Hepatocyte (in vitro differentiated cells): Measurements from ENCODE around the gene TMEM238. TPM values are rescaled to one million over a fixed set of nuclear protein-coding genes. Genes with fewer than 3 reads are reported as not detected.

Experiments used
- DNase-seq: peaks from one replicate; pipeline ENCODE4 v3.0.0-alpha.2; 2016; ENCODE audit warnings: low spot score
- H2AFZ ChIP-seq: fragments of 200-600 bp; sonication (generic); 2 replicates; pipeline ENCODE4 v1.6.0; 2016; ENCODE audit warnings: antibody characterized with exemption, mild to moderate bottlenecking
- H3K27ac ChIP-seq: fragments of 200-600 bp; sonication (generic); 2 replicates; pipeline ENCODE4 v1.5.1; 2016; ENCODE audit warnings: mild to moderate bottlenecking
- H3K27me3 ChIP-seq: fragments of 200-600 bp; sonication (generic); 2 replicates; pipeline ENCODE4 v1.6.1; 2016
- H3K36me3 ChIP-seq: fragments of 200-600 bp; sonication (generic); replicated peaks from 2 replicates; pipeline ENCODE4 v1.5.1; 2016; ENCODE audit warnings: low read depth; ENCODE audit not compliant: insufficient read depth
- H3K4me1 ChIP-seq: fragments of 200-600 bp; sonication (generic); 2 replicates; pipeline ENCODE4 v1.5.1; 2016; ENCODE audit warnings: mild to moderate bottlenecking, moderate library complexity; ENCODE audit not compliant: insufficient read depth
- H3K4me2 ChIP-seq: fragments of 200-600 bp; sonication (generic); 2 replicates; pipeline ENCODE4 v1.6.0; 2016
- H3K4me3 ChIP-seq: fragments of 200-600 bp; sonication (generic); 2 replicates; pipeline ENCODE4 v1.5.1; 2016; ENCODE audit warnings: mild to moderate bottlenecking
- H3K79me2 ChIP-seq: fragments of 200-600 bp; sonication (generic); 2 replicates; pipeline ENCODE4 v1.6.0; 2017; ENCODE audit warnings: mild to moderate bottlenecking
- H3K9me2 ChIP-seq: fragments of 200-600 bp; sonication (generic); replicated peaks from 2 replicates; pipeline ENCODE4 v1.6.0; 2017; ENCODE audit warnings: mild to moderate bottlenecking; ENCODE audit not compliant: insufficient read depth
- H3K9me3 ChIP-seq: fragments of 200-600 bp; sonication (generic); 2 replicates; pipeline ENCODE4 v1.5.1; 2016; ENCODE audit warnings: low read depth, mild to moderate bottlenecking
- H4K20me1 ChIP-seq: fragments of 200-600 bp; sonication (generic); 2 replicates; pipeline ENCODE4 v1.6.0; 2016; ENCODE audit warnings: mild to moderate bottlenecking; ENCODE audit not compliant: insufficient read depth, poor library complexity, severe bottlenecking
- EZH2 ChIP-seq: fragments of 200-600 bp; sonication (generic); IDR thresholded peaks from 2 replicates; pipeline ENCODE4 v1.6.1; 2016; ENCODE audit warnings: antibody characterized with exemption, mild to moderate bottlenecking, borderline replicate concordance
- EZH2phosphoT487 ChIP-seq: fragments of 200-600 bp; sonication (generic); IDR thresholded peaks from one replicate; pipeline ENCODE4 v1.6.1; 2018; ENCODE audit warnings: antibody characterized with exemption, mild to moderate bottlenecking, low read depth, moderate library complexity; ENCODE audit not compliant: unreplicated experiment, severe bottlenecking
- WGBS: methylation state at CpG from one replicate; pipeline ENCODE4 v1.1.6; 2016; ENCODE audit warnings: low lambda C conversion rate; ENCODE audit errors: missing lambda C conversion rate; 5-methylcytosine and 5-hydroxymethylcytosine counted together
- polyA plus RNA-seq: library from polyadenylated mRNA; unstranded; fragments of >200 nt; fragmentation: Nextera tagmentation; extraction: Ambion mirVana; gene quantifications from 2 replicates; pipeline ENCODE4 v1.2.1, GENCODE V29; 2016
- total RNA-seq: library from RNA; depleted of rRNA; stranded (reverse); fragments of >200 nt; gene quantifications from 2 replicates; pipeline ENCODE4 v1.2.3, GENCODE V29; 2014
- TF ChIP-seq, protein P1 (sequence below): fragments of 200-600 bp; sonication (generic); IDR thresholded peaks from 2 replicates; pipeline ENCODE4 v1.5.1; 2016; ENCODE audit warnings: antibody characterized with exemption, mild to moderate bottlenecking; ENCODE audit not compliant: poor library complexity

TMEM238 gene
- total and polyA plus RNA-seq, 2 experiments from 2014 or later, result 9.1 to 29.6 TPM

DNA sequence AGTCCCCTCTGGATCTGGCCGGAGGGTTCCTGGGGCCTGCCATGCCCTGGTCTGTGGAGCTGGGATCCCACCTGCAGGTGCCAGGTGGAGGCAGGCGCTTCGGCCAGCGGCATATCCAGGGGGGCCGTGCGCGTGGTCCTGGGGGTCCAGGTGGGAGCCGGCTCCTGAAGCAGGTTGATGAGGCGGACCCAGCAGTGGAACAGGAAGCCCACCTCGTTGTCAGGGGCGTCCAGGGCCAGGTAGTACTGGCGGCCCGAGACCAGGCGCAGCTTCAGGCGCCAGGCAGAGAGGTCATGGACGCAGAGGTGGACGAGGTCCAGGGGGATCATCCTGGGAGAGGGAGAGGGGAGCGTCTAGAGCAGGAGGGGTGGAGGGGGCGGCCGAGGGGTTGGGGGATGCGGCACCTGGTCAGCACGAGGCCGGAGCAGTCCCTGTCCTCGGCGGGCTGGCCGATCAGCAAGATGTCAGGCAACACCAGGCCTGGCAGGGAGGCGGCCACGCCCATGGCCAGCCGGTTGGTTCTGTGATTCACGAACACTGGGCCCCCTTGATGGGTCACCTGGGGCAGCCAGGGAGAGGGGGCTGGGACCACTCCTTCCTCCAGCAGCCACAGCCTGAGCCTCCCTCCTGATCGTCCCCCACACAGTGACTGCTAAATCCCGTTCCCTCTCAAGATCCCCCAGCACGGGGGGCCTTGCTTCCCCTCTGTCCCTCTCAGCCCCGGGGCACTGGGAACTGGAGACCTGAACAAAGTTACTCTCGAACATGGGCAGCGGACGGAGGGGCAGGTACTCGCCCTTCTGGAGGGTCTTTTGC, 21.7 kb downstream of the TMEM238 start:
- Histone ChIP-seq H3K4me1 (no peaks in the 10 kb centered on the region), H3K27ac (no peak overlapping the region), H3K79me2 (no peaks in the 10 kb centered on the region), H3K9me3 (no peaks in the 10 kb centered on the region), H4K20me1 (no peaks in the 10 kb centered on the region), H3K36me3 (no peaks in the 10 kb centered on the region), H3K27me3 (peaks cover under 1% of the 10 kb centered on the region), H3K9me2 (no peaks in the 10 kb centered on the region), H2AFZ (no peak overlapping the region), H3K4me2 (no peak overlapping the region), H3K4me3 (no peak overlapping the region)
- WGBS, result 87% methylated on average over 20 of the region's 38 CpGs
- TF ChIP-seq, protein P1, sequence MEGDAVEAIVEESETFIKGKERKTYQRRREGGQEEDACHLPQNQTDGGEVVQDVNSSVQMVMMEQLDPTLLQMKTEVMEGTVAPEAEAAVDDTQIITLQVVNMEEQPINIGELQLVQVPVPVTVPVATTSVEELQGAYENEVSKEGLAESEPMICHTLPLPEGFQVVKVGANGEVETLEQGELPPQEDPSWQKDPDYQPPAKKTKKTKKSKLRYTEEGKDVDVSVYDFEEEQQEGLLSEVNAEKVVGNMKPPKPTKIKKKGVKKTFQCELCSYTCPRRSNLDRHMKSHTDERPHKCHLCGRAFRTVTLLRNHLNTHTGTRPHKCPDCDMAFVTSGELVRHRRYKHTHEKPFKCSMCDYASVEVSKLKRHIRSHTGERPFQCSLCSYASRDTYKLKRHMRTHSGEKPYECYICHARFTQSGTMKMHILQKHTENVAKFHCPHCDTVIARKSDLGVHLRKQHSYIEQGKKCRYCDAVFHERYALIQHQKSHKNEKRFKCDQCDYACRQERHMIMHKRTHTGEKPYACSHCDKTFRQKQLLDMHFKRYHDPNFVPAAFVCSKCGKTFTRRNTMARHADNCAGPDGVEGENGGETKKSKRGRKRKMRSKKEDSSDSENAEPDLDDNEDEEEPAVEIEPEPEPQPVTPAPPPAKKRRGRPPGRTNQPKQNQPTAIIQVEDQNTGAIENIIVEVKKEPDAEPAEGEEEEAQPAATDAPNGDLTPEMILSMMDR, result no peak
- no peak for TF ChIP-seq EZH2phosphoT487
- no peak for DNase-seq

DNA sequence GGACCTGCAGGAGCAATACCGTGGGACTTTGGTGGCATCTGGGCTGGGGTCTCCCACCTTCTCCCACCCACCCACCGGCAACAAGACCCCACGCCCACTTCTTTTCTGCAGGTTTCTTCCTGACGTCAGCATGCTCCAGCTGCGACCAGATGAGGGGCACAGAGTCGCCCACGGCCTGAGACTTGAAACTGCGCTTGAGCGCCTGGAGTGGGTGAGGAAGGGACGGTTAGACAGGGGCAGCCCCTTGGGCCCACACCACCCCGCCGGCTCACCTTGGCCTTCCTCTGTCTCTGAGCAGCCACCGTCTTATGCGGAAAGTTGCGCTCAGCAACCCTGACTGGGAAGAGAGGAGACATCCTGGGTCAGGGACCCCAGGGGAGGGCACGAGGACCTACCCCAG, 23.2 kb downstream of the TMEM238 start:
- Histone ChIP-seq H3K4me1 (no peaks in the 10 kb centered on the region), H3K79me2 (no peaks in the 10 kb centered on the region), H3K27me3 (peaks cover 15% of the 10 kb centered on the region), H3K9me3 (no peaks in the 10 kb centered on the region), H3K27ac (no peak overlapping the region), H3K4me2 (no peak overlapping the region), H3K9me2 (no peaks in the 10 kb centered on the region), H3K4me3 (no peak overlapping the region), H2AFZ (no peak overlapping the region), H3K36me3 (no peaks in the 10 kb centered on the region), H4K20me1 (no peaks in the 10 kb centered on the region)
- DNase-seq, result no peak
- WGBS, result 95% methylated on average over 15 of the region's 16 CpGs
- TF ChIP-seq EZH2phosphoT487 (no peak), EZH2 (no peak)
- TF ChIP-seq, protein P1, result no peak

DNA sequence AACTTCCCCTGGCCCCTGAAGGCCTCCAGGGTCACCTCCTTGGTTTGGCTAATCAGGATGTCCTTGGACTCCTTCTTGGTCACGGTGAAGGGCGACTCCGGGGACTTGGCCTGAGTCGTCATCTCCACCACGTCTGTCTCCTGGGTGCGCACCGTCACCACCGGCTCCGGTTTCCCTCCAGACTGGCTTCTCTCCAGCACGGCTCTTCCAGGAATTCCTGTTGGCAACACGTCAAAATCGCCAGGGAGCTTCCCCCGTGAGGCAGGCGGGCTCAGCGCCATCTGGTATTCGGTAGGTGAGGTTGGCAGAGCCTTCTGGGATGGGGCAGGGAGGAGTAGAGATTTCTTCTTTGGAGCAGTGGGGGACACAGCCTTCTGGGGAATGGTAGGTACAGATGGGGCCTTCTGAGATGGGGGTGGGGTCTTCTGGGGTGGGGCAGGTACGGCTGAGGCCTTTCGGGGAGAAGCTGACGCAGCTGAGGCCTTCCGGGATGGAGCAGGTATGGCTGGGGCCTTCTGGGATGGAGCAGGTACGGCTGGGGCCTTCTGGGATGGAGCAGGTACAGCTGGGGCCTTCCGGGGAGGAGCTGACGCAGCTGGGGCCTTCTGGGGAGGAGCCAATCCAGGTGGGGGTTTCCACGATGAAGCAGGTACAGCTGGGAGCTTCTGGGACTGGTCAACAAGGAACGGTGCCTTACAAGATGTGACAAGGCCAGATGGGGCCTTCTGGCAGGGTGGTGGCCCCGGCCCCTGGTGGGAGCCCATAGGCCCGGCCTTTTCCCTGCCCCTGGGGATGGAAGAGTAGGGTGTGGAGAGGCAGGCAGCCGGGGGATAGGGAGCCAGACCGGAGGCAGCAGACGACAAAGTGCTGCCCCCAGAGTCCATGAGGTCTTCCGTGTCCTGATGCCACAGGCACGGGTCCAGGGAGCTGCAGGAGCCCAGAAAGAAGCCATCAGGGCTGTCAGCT, 24.9 kb downstream of the TMEM238 start:
- Histone ChIP-seq H2AFZ (no peak overlapping the region), H3K4me1 (peaks cover 5% of the 10 kb centered on the region), H3K4me2 (no peak overlapping the region), H4K20me1 (no peaks in the 10 kb centered on the region), H3K79me2 (no peaks in the 10 kb centered on the region), H3K27ac (no peak overlapping the region), H3K36me3 (no peaks in the 10 kb centered on the region), H3K9me3 (no peaks in the 10 kb centered on the region), H3K4me3 (no peak overlapping the region), H3K27me3 (peaks cover 29% of the 10 kb centered on the region), H3K9me2 (no peaks in the 10 kb centered on the region)
- WGBS, result 84% methylated on average over 32 of the region's 32 CpGs
- no peak for DNase-seq
- TF ChIP-seq EZH2, result no peak

DNA sequence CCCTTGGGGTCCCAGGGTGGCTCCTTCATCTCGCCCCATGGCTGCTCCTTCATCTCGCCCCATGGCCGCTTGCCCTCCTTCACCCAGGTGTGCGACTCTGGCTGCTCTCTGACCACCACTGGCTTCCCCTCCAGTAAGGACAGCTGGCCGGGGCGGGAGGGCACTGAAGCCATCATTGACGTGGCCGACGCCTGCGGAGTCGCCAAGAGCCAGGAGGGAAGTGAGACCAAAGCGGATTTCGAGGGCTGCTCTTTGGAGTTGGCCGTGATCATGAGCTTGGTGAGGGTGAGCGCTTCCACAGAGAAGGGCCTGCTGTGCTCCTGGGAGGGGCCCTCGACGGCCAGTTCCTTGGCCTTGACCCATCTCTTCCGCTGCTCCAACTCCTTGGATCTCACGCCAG, 25.6 kb downstream of the TMEM238 start:
- 90% methylated on average over 19 of the region's 19 CpGs for WGBS
- no peaks in the 10 kb centered on the region for H3K79me2 ChIP-seq
- no peak overlapping the region for H3K4me3 ChIP-seq
- H3K27ac ChIP-seq, result no peak overlapping the region
- peaks cover 33% of the 10 kb centered on the region for H3K27me3 ChIP-seq
- H3K36me3 ChIP-seq, result no peaks in the 10 kb centered on the region
- no peaks in the 10 kb centered on the region for H3K9me3 ChIP-seq
- no peak for DNase-seq
- H2AFZ ChIP-seq, result no peak overlapping the region
- no peaks in the 10 kb centered on the region for H3K9me2 ChIP-seq
- H3K4me2 ChIP-seq, result no peak overlapping the region
- TF ChIP-seq EZH2 (no peak), EZH2phosphoT487 (no peak)
- TF ChIP-seq, protein P1, result no peak
- H3K4me1 ChIP-seq, result peaks cover 11% of the 10 kb centered on the region
- H4K20me1 ChIP-seq, result no peaks in the 10 kb centered on the region
